Measurements from ENCODE around the gene LEKR1.

The LEKR1 gene

DNA sequence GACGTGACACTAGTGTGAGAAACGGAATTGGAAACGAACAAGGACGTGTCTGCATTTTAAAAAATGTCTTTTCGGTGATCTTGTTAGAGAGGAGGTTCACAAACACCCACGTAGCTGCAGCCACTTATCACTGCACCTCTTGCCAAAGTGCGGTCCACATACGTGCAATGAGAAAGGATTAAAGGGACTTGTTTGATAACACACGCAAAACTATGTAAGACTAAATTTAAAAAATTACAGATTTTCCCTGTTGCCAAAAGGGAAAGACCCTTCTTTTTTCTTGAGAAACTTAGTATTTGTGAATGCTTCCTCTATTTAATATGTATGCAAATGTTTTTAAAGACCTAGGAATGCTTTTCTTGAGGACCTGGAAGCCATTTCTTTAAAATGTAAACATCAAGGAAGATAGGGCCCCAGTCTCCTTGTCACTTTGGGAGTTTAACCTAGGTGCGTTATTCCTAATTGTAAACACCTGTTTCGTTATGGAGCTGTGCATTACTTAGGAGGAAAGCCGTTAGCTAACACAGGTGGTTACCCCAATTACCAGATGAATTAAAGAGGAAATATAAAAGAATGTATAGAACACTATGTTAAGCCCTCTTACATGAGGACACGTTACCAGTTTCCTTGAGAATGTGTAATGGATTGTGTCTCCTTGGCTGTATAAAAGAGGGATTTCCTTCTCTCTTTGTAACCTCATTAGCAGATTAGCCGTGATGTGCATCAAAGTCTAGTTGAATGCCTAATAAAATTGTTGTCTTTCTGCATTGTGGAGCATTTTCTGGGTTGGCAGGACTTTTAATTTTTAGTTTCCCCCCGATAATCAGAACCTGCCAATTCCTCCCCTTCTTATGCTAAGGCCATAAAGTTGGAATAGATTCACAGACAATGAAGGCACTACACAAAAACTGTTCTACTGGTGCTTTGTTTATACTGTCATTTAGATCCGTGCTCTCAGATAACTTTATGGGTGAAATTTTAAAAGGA, 1.0 kb downstream of the LEKR1 start:
- TF ChIP-seq TARDBP (IDR thresholded peaks at IDR 0.05) (no peak), HDGF (IDR thresholded peaks at IDR 0.05; ENCODE audit: borderline replicate concordance) (no peak), CTBP1 (IDR thresholded peaks at IDR 0.05; ENCODE audit: borderline replicate concordance) (no peak), ARNT (IDR thresholded peaks at IDR 0.05) (no peak), L3MBTL2 (conservative IDR thresholded peaks at IDR 0.05) (no peak), NFRKB (IDR thresholded peaks at IDR 0.05) (no peak), ZNF384 (IDR thresholded peaks at IDR 0.05) (no peak), SP1 (IDR thresholded peaks at IDR 0.05) (no peak)
- POLR2A ChIA-PET, result no interaction called here
- CTCF ChIA-PET, result no interaction called here
- DNase-seq (ENCODE audit: extremely low spot score), result no peak

DNA sequence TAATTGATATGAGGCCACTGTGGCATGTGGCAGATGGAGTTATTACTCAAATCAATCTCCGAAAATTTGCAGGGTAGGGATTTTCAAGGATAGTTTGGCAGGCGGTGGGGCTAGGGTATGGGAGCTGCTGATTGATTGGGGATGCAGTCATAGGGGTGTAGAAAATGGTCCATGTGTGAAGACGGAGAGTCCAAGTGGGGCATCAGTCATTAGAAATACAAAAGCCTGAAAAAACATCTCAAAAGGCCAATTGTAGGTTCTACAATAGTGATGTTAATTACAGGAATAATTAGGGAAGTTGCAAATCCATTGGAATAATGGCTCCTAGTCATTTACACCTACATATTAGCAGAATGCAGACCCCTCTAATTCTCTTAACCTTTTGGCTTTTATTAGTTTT, 4.9 kb downstream of the LEKR1 start:
- no peak for DNase-seq (ENCODE audit: extremely low spot score)
- ChIA-PET POLR2A (no interaction called here), CTCF (no interaction called here)
- TF ChIP-seq CTBP1 (IDR thresholded peaks at IDR 0.05; ENCODE audit: borderline replicate concordance) (no peak), HDGF (IDR thresholded peaks at IDR 0.05; ENCODE audit: borderline replicate concordance) (no peak), L3MBTL2 (conservative IDR thresholded peaks at IDR 0.05) (no peak), SUZ12 (IDR thresholded peaks at IDR 0.05) (no peak), ELF4 (IDR thresholded peaks at IDR 0.05) (no peak), ZNF384 (IDR thresholded peaks at IDR 0.05) (no peak), NFRKB (IDR thresholded peaks at IDR 0.05) (no peak), FOXM1 (IDR thresholded peaks at IDR 0.05; ENCODE audit: borderline replicate concordance) (no peak), ARNT (IDR thresholded peaks at IDR 0.05) (no peak), LEF1 (IDR thresholded peaks at IDR 0.05; ENCODE audit: borderline replicate concordance) (no peak), TARDBP (IDR thresholded peaks at IDR 0.05) (no peak)
- TF ChIP-seq, protein P1, sequence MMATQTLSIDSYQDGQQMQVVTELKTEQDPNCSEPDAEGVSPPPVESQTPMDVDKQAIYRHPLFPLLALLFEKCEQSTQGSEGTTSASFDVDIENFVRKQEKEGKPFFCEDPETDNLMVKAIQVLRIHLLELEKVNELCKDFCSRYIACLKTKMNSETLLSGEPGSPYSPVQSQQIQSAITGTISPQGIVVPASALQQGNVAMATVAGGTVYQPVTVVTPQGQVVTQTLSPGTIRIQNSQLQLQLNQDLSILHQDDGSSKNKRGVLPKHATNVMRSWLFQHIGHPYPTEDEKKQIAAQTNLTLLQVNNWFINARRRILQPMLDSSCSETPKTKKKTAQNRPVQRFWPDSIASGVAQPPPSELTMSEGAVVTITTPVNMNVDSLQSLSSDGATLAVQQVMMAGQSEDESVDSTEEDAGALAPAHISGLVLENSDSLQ (IDR thresholded peaks at IDR 0.05), result no peak

DNA sequence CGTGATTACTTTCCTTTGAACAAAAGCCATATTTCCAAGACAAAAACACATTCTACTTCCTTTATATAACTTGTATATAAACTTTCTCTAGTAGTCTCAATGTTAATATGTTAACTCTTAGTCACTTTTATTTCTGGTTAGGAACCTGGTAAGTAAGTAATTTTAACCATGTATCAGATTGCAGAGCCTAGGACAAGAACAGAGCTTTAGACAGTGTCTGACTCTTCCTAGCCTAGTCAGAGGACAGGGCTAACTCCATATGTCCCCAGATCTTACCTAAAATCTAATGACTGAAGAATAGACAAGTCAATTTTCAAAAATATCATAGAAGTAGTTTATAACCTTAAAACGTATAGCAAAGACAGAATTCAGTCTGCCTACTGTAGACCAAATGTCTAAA, 8.3 kb downstream of the LEKR1 start:
- no peak for TF ChIP-seq LEF1 (IDR thresholded peaks at IDR 0.05; ENCODE audit: borderline replicate concordance)
- TF ChIP-seq, protein P1 (IDR thresholded peaks at IDR 0.05), result no peak
- TF ChIP-seq FOXK2 (IDR thresholded peaks at IDR 0.05), result no peak
- TF ChIP-seq FOXA1 (IDR thresholded peaks at IDR 0.05), result no peak
- no peak for TF ChIP-seq TARDBP (IDR thresholded peaks at IDR 0.05)
- no peak for TF ChIP-seq CTBP1 (IDR thresholded peaks at IDR 0.05; ENCODE audit: borderline replicate concordance)
- TF ChIP-seq BHLHE40 (IDR thresholded peaks at IDR 0.05; ENCODE audit: borderline replicate concordance), result no peak
- TF ChIP-seq ELF4 (IDR thresholded peaks at IDR 0.05), result no peak
- no peak for TF ChIP-seq SUZ12 (IDR thresholded peaks at IDR 0.05)
- DNase-seq (ENCODE audit: extremely low spot score), result no peak
- POLR2A ChIA-PET, result no interaction called here
- CTCF ChIA-PET, result no interaction called here

DNA sequence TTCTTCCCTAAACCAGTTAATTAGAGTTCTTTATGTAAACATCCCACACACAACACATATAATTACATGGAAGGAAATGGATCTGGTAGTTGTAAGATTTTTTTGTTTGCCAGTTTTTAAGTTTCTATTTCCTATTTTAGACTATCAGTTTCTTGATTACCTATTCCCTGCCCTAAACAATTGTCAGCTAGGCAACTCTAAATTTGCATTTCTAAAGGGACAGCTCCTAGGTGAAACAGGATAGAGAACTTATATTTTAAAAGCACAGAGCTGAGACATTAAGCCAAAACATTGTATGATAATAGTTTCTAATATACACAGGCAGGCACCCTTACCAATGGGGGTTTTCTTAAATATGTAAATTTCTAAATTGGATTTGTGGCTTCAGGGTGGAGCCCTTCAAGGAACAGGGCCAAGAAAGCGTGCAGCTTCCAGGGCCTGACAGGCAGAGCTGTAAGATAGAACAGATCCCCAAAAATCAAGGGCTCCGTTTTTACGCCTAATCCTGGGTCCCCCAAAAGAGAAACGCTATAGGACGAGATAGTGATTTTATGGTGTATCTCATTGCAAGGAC, 8.9 kb downstream of the LEKR1 start:
- no peak for DNase-seq (ENCODE audit: extremely low spot score)
- TF ChIP-seq BHLHE40 (IDR thresholded peaks at IDR 0.05; ENCODE audit: borderline replicate concordance) (no peak), SP1 (IDR thresholded peaks at IDR 0.05) (no peak), FOXK2 (IDR thresholded peaks at IDR 0.05) (no peak), HDGF (IDR thresholded peaks at IDR 0.05; ENCODE audit: borderline replicate concordance) (no peak), FOXM1 (IDR thresholded peaks at IDR 0.05; ENCODE audit: borderline replicate concordance) (no peak), TARDBP (IDR thresholded peaks at IDR 0.05) (no peak), FOXA1 (IDR thresholded peaks at IDR 0.05) (no peak), NFRKB (IDR thresholded peaks at IDR 0.05) (no peak), L3MBTL2 (conservative IDR thresholded peaks at IDR 0.05) (no peak), LEF1 (IDR thresholded peaks at IDR 0.05; ENCODE audit: borderline replicate concordance) (no peak), CTBP1 (IDR thresholded peaks at IDR 0.05; ENCODE audit: borderline replicate concordance) (no peak), ARNT (IDR thresholded peaks at IDR 0.05) (no peak)
- TF ChIP-seq, protein P1 (IDR thresholded peaks at IDR 0.05), result no peak
- CTCF ChIA-PET, result no interaction called here
- POLR2A ChIA-PET, result interaction anchor here (0.8 kb wide), 1 partner anchor 18 kb away, joined by 3 read pairs; no protein-coding TSS in a partner anchor

DNA sequence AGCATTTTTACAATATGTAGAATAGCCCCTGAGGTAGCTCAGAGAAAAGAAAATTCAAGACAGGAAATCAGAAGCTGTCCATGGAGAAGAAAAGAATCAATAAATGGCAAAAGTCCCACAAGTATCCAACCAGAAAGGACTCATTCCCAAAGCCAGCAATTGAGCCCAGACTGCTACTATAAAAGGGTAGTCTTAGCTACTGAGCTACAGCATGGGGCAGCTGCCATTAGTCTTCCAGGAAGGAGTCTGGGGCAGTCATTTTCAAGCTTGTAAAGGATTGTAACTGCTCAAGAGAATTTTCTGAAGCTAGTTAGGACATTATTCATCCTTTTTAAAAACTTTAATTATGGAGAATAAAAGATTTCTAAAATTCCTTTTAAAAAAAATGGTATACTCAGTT, 10.5 kb downstream of the LEKR1 start:
- no peak for TF ChIP-seq CTBP1 (IDR thresholded peaks at IDR 0.05; ENCODE audit: borderline replicate concordance)
- TF ChIP-seq, protein P1 (IDR thresholded peaks at IDR 0.05), result no peak
- no peak for TF ChIP-seq TARDBP (IDR thresholded peaks at IDR 0.05)
- TF ChIP-seq L3MBTL2 (conservative IDR thresholded peaks at IDR 0.05), result no peak
- TF ChIP-seq ARNT (IDR thresholded peaks at IDR 0.05), result no peak
- no peak for TF ChIP-seq ZNF384 (IDR thresholded peaks at IDR 0.05)
- TF ChIP-seq ELF4 (IDR thresholded peaks at IDR 0.05), result no peak
- no peak for TF ChIP-seq SP1 (IDR thresholded peaks at IDR 0.05)
- no peak for TF ChIP-seq LEF1 (IDR thresholded peaks at IDR 0.05; ENCODE audit: borderline replicate concordance)
- TF ChIP-seq FOXK2 (IDR thresholded peaks at IDR 0.05), result no peak
- TF ChIP-seq HDGF (IDR thresholded peaks at IDR 0.05; ENCODE audit: borderline replicate concordance), result no peak
- no peak for TF ChIP-seq BHLHE40 (IDR thresholded peaks at IDR 0.05; ENCODE audit: borderline replicate concordance)
- no peak for TF ChIP-seq NFRKB (IDR thresholded peaks at IDR 0.05)
- ChIA-PET CTCF (no interaction called here), POLR2A (no interaction called here)
- no peak for DNase-seq (ENCODE audit: extremely low spot score)

Data from HEK293T (cell line).